Measurements from ENCODE around the gene CPM. TPM values are rescaled to one million over a fixed set of nuclear protein-coding genes. Genes with fewer than 3 reads are reported as not detected.

The CPM gene
- total RNA-seq, 3 donors from 2014 or later (not counting 1 experiment from before 2014, with no cell fraction given), result 0.25 to 1.6 (median 0.68) TPM

DNA sequence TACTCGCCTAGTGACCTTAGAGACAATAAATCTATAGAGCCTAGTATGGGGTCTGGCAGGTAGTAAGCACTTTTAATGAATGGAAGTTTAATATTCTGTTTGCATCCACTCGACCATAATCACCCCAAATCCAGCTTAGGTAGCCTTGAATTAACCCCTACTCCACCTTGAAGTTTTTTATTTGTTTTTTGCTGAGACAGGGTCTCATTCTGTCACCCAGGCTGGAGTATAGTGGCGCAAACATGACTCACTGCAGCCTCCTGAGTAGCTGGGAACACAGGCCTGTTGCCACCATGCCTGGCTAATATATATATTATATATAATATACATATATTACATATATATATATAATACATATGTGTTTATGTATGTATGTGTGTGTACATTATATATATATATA lies 86.2 kb downstream of the CPM start:
- H3K9me3 Mint-ChIP-seq, result no peaks in the 10 kb centered on the region
- peak overlapping the region in 1 of 2 donors; percentile 73 for H3K27ac Mint-ChIP-seq
- H3K36me3 Mint-ChIP-seq, result no peaks in the 10 kb centered on the region
- TF ChIP-seq, protein P1, sequence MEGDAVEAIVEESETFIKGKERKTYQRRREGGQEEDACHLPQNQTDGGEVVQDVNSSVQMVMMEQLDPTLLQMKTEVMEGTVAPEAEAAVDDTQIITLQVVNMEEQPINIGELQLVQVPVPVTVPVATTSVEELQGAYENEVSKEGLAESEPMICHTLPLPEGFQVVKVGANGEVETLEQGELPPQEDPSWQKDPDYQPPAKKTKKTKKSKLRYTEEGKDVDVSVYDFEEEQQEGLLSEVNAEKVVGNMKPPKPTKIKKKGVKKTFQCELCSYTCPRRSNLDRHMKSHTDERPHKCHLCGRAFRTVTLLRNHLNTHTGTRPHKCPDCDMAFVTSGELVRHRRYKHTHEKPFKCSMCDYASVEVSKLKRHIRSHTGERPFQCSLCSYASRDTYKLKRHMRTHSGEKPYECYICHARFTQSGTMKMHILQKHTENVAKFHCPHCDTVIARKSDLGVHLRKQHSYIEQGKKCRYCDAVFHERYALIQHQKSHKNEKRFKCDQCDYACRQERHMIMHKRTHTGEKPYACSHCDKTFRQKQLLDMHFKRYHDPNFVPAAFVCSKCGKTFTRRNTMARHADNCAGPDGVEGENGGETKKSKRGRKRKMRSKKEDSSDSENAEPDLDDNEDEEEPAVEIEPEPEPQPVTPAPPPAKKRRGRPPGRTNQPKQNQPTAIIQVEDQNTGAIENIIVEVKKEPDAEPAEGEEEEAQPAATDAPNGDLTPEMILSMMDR (IDR thresholded peaks at IDR 0.05), result no peak
- Histone ChIP-seq H3K4me3 (ENCODE audit: low read length) (no peak overlapping the region), H3K9me3 (ENCODE audit: control insufficient read depth, insufficient read depth, low read length) (no peaks in the 10 kb centered on the region), H3K27ac (ENCODE audit: low read length) (no peak overlapping the region), H3K27me3 (ENCODE audit: control insufficient read depth, insufficient read depth, low read length) (no peaks in the 10 kb centered on the region), H3K4me1 (ENCODE audit: control insufficient read depth, insufficient read depth, low read length) (no peaks in the 10 kb centered on the region), H3K36me3 (ENCODE audit: control insufficient read depth, insufficient read depth, low read length) (peaks cover 10% of the 10 kb centered on the region)
- peaks cover 0 to 10% of the 10 kb centered on the region in 2 donors for H3K4me1 Mint-ChIP-seq
- H3K4me3 Mint-ChIP-seq, result no peak overlapping the region
- WGBS (ENCODE audit: insufficient coverage), result 100% methylated on average over 1 of the region's 3 CpGs
- ATAC-seq, result no peak
- H3K27me3 Mint-ChIP-seq (ENCODE audit: low read depth in 2 of 2), result no peaks in the 10 kb centered on the region
- no peak for DNase-seq
- intact Hi-C loops (cut with micrococcal nuclease), result no loop called here

DNA sequence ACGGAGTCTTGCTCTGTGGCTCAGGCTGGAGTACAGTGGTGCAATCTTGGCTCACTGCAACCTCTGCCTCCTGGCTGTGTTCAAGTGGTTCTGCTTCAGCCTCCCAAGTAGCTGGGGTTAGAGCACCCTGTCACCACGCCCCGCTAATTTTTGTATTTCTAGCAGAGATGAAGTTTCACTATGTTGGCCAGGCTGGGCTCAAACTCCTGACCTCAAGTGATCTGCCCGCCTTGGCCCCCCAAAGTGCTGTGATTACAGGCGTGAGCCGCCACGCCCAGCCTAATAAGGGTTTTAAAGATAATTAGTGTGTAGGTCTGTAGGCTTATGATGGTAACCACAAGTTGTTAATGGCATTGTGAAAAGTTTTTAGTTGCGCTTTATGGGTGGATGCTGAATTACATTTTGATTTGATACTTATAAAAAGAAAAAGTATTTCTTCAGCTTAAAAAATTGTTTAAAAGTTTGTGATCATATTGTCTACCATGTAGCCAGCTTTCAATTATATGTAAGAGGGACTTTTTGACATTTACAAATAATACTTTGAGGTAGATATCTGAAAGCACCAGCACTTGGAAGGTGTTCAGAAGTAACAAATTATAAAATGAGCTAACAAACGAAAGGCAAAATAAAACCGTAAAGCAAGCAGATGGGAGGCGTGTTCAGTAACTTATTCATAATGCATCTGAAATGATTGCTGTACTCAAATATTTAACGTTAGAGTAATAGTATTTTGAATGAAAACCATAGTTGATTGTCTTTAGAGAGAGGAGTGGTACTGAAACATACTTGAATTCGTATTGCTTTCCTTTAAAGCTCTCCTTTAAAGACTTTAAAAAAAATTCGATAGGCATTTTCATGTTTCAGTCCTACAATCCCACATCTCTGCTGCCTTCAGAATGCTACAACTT lies 87.9 kb downstream of the CPM start:
- 96% methylated on average over 14 of the region's 14 CpGs for WGBS (ENCODE audit: insufficient coverage)
- no peaks in the 10 kb centered on the region for H3K4me1 ChIP-seq (ENCODE audit: control insufficient read depth, insufficient read depth, low read length)
- no peak for ATAC-seq
- no peak overlapping the region for H3K4me3 ChIP-seq (ENCODE audit: low read length)
- H3K27me3 Mint-ChIP-seq (ENCODE audit: low read depth in 2 of 2), result no peaks in the 10 kb centered on the region
- H3K27ac Mint-ChIP-seq, result peak overlapping the region in 1 of 2 donors; percentile 30
- H3K4me3 Mint-ChIP-seq, result no peak overlapping the region
- H3K9me3 Mint-ChIP-seq, result no peaks in the 10 kb centered on the region
- H3K27ac ChIP-seq (ENCODE audit: low read length), result no peak overlapping the region
- TF ChIP-seq, protein P1 (IDR thresholded peaks at IDR 0.05), result no peak
- H3K36me3 ChIP-seq (ENCODE audit: control insufficient read depth, insufficient read depth, low read length), result peaks cover 18% of the 10 kb centered on the region
- peaks cover 0 to 10% of the 10 kb centered on the region in 2 donors for H3K4me1 Mint-ChIP-seq
- intact Hi-C loops (cut with micrococcal nuclease), result no loop called here
- no peaks in the 10 kb centered on the region for H3K9me3 ChIP-seq (ENCODE audit: control insufficient read depth, insufficient read depth, low read length)
- H3K36me3 Mint-ChIP-seq, result no peaks in the 10 kb centered on the region
- no peak for DNase-seq
- no peaks in the 10 kb centered on the region for H3K27me3 ChIP-seq (ENCODE audit: control insufficient read depth, insufficient read depth, low read length)

DNA sequence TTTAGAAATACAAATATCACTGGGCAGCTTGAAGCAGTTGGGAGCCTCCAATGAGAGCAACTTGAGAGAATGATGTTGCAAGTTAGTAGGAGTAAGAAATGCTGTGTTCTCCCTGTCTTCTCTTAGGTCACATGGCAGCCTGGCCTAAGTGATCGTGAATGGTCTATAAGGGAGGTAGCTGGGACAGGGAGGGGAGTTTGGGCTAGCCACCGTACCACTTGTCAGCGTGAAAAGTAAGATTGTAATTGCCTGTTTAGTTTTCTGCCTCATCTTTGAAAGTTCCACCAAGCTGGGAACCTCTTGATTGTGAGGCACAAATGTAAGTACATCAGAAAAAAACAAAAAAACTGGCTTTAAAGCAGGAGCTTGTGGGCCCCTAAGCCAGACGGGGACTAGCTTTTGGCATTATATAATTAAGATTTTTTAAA lies 88.6 kb downstream of the CPM start:
- Histone ChIP-seq H3K27ac (ENCODE audit: low read length) (no peak overlapping the region), H3K27me3 (ENCODE audit: control insufficient read depth, insufficient read depth, low read length) (no peaks in the 10 kb centered on the region), H3K36me3 (ENCODE audit: control insufficient read depth, insufficient read depth, low read length) (peaks cover 25% of the 10 kb centered on the region), H3K4me1 (ENCODE audit: control insufficient read depth, insufficient read depth, low read length) (no peaks in the 10 kb centered on the region), H3K4me3 (ENCODE audit: low read length) (no peak overlapping the region), H3K9me3 (ENCODE audit: control insufficient read depth, insufficient read depth, low read length) (no peaks in the 10 kb centered on the region)
- intact Hi-C loops (cut with micrococcal nuclease), result no loop called here
- Mint-ChIP-seq H3K36me3 (peaks cover 3% of the 10 kb centered on the region), H3K27me3 (ENCODE audit: low read depth in 2 of 2) (no peaks in the 10 kb centered on the region), H3K9me3 (no peaks in the 10 kb centered on the region), H3K4me1 (peaks cover 3 to 10% of the 10 kb centered on the region in 2 donors), H3K4me3 (no peak overlapping the region), H3K27ac (peak overlapping the region in 1 of 2 donors; percentile 57)
- no peak for ATAC-seq
- TF ChIP-seq, protein P1 (IDR thresholded peaks at IDR 0.05), result no peak
- 96% methylated on average over 3 of the region's 4 CpGs for WGBS (ENCODE audit: insufficient coverage)
- DNase-seq, result no peak

Data from natural killer cell (primary cell).